ENCODE results near the gene RALGAPA1.

RALGAPA1 gene

DNA sequence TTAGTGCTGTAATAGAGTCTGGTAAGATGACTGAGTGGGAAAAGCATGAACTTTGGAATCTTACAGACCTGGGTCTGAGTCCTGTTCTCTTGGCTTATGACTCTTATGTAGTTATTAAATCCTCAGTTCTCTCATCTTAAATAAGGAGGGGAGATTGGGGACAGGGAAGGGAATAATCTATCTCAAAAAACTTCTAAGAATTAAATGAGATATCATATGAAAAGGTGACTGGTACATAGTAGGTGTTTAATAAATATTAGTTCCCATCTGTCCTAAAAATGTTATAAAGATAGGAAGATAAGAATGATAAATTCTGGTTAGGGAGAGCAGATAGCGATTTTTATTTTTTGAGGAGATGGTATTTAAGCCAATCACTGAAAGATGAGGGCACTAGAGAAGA, 156.1 kb downstream of the RALGAPA1 start:
- DNase-seq: no peak
- no peaks in the 10 kb centered on the region for H3K27me3 ChIP-seq
- no peaks in the 10 kb centered on the region for H3K9me3 ChIP-seq
- no peak overlapping the region for H3K4me3 ChIP-seq
- no peaks in the 10 kb centered on the region for H3K4me1 ChIP-seq
- intact Hi-C loops (cut with DNase I; ENCODE audit: low total_unique reads): no loop called here
- H3K27ac ChIP-seq: no peak overlapping the region
- TF ChIP-seq, protein P1, sequence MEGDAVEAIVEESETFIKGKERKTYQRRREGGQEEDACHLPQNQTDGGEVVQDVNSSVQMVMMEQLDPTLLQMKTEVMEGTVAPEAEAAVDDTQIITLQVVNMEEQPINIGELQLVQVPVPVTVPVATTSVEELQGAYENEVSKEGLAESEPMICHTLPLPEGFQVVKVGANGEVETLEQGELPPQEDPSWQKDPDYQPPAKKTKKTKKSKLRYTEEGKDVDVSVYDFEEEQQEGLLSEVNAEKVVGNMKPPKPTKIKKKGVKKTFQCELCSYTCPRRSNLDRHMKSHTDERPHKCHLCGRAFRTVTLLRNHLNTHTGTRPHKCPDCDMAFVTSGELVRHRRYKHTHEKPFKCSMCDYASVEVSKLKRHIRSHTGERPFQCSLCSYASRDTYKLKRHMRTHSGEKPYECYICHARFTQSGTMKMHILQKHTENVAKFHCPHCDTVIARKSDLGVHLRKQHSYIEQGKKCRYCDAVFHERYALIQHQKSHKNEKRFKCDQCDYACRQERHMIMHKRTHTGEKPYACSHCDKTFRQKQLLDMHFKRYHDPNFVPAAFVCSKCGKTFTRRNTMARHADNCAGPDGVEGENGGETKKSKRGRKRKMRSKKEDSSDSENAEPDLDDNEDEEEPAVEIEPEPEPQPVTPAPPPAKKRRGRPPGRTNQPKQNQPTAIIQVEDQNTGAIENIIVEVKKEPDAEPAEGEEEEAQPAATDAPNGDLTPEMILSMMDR (IDR thresholded peaks at IDR 0.05): no peak
- peaks cover 33 to 48% (median 37%) of the 10 kb centered on the region in 3 donors for H3K36me3 ChIP-seq

DNA sequence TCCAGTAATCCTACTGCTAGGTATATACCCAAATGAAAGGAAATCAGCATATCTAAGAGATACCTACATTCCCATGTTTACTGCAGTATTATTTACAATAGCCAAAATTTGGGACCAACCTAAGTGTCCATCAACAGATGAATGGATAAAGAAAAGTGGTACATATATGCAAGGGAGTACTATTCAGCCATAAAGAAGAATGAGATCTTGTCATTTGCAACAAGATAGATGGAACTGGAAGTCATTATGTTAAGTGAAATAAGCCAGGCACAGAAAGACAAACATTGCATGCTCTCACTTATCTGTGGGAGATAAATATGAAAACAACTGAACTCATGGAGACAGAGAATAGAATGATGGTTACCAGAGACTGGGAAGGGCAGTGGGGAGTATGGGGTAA, 165.6 kb downstream of the RALGAPA1 start:
- no peaks in the 10 kb centered on the region for H3K27me3 ChIP-seq
- TF ChIP-seq, protein P1 (IDR thresholded peaks at IDR 0.05): no peak
- H3K36me3 ChIP-seq: peaks cover 73 to 86% (median 80%) of the 10 kb centered on the region in 3 donors
- no peak for DNase-seq
- H3K27ac ChIP-seq: no peak overlapping the region
- no peak overlapping the region for H3K4me3 ChIP-seq
- H3K4me1 ChIP-seq: no peaks in the 10 kb centered on the region
- H3K9me3 ChIP-seq: peaks cover 0 to 8% (median 4%) of the 10 kb centered on the region in 3 donors
- intact Hi-C loops (cut with DNase I; ENCODE audit: low total_unique reads): no loop called here

DNA sequence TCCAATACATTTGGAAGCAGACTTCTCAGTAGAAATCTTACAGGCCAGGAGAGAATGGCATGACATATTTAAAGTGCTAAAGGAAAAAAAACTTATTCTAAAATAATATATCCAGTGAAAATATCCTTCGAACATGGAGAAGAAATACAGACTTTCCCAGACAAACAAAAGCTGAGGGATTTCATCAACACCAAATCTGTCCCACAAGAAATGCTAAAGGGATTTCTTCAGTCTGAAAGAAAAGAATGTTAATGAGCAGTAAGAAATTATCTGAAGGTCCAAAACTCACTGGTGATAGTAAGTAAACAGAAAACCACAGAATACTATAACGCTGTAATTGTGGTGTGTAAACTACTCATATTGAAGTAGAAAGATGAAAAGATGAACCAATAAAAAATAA, 171.2 kb downstream of the RALGAPA1 start:
- intact Hi-C loops (cut with DNase I; ENCODE audit: low total_unique reads): no loop called here
- Histone ChIP-seq H3K27ac (no peak overlapping the region), H3K4me1 (no peaks in the 10 kb centered on the region), H3K4me3 (no peak overlapping the region), H3K9me3 (peaks cover 0 to 8% (median 0%) of the 10 kb centered on the region in 3 donors), H3K36me3 (peaks cover 58 to 82% (median 74%) of the 10 kb centered on the region in 3 donors), H3K27me3 (no peaks in the 10 kb centered on the region)
- no peak for DNase-seq
- TF ChIP-seq, protein P1 (IDR thresholded peaks at IDR 0.05): no peak

DNA sequence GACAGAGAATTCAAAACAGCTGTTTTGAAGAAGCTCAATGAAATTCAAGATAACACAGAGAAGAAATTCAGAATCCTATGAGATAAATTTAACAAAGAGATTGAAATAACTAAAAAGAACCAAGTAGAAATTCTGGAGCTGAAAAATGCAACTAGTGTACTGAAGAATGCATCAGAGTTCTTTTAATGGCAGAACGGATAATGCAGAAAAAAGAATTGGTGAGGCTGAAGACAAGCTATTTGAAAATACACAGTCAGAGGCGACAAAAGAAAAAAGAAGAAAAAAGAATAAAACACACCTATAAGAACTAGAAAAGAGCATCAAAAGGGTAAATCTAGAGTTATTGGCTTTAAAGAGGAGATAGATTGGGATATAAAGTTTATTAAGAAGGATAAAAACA, 171.8 kb downstream of the RALGAPA1 start:
- Histone ChIP-seq H3K9me3 (peaks cover 0 to 8% (median 0%) of the 10 kb centered on the region in 3 donors), H3K27ac (no peak overlapping the region), H3K4me1 (no peaks in the 10 kb centered on the region), H3K4me3 (no peak overlapping the region), H3K36me3 (peaks cover 52 to 76% (median 69%) of the 10 kb centered on the region in 3 donors), H3K27me3 (no peaks in the 10 kb centered on the region)
- intact Hi-C loops (cut with DNase I; ENCODE audit: low total_unique reads): no loop called here
- DNase-seq: no peak
- TF ChIP-seq, protein P1 (IDR thresholded peaks at IDR 0.05): no peak

DNA sequence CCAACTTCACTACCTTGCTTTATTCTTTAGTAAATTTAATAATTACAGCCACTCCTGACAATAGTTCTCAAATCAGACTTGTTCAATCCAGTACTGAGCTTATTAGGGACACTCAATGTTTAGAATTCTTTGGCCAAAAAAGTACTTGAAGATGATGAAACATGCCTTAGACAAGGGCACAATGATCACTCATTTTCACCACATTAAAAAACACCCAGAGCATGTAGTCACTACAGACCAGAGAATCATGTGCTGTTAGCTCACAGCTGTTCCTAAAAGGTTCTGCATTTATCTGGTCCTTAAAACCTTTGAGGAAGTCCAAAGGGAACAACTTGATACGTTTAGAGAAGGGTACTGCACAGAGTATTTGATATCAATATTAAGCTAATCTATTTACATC, 176.4 kb downstream of the RALGAPA1 start:
- TF ChIP-seq, protein P1 (IDR thresholded peaks at IDR 0.05): no peak
- no peaks in the 10 kb centered on the region for H3K4me1 ChIP-seq
- intact Hi-C loops (cut with DNase I; ENCODE audit: low total_unique reads): no loop called here
- peaks cover 21 to 45% (median 40%) of the 10 kb centered on the region in 3 donors for H3K36me3 ChIP-seq
- no peak for DNase-seq
- no peak overlapping the region for H3K4me3 ChIP-seq
- H3K9me3 ChIP-seq: no peaks in the 10 kb centered on the region
- H3K27me3 ChIP-seq: no peaks in the 10 kb centered on the region
- H3K27ac ChIP-seq: no peak overlapping the region

DNA sequence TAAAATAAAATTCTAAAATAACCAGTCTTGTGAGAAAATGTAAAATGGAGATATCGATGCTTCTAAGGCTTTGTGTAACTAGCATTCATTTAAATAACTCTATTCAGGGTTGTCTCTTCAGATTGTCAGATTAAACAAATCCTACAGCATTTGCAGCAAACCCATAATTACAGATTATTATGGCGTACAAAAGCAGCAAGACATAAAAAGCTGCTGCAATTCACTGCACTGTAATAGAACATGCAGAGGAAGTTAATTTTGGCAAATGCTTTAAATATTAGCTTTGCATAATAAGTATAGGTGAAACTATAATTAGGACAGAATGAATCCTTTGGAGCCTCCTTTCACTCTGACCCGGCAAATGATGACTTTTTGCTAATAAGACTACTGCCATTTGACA, 176.8 kb downstream of the RALGAPA1 start:
- no peak overlapping the region for H3K27ac ChIP-seq
- intact Hi-C loops (cut with DNase I; ENCODE audit: low total_unique reads): no loop called here
- no peak overlapping the region for H3K4me3 ChIP-seq
- no peaks in the 10 kb centered on the region for H3K4me1 ChIP-seq
- H3K27me3 ChIP-seq: no peaks in the 10 kb centered on the region
- H3K36me3 ChIP-seq: peaks cover 17 to 41% (median 36%) of the 10 kb centered on the region in 3 donors
- DNase-seq: no peak
- TF ChIP-seq, protein P1 (IDR thresholded peaks at IDR 0.05): no peak
- H3K9me3 ChIP-seq: no peaks in the 10 kb centered on the region

Data from tibial artery (tissue), 4 donors.